Tibial artery (tissue), 4 donors: ENCODE data around the gene WTAP.

Source experiments
- DNase-seq, 2 donors: peaks; one replicate each; pipeline ENCODE4 v3.0.0-alpha.2; 2019
- H3K27ac ChIP-seq, 2 donors: fragments of 200-600 bp; sonication (generic) in 1 of 2; 1 replicate in 1 of 2; 2 replicates in 1 of 2; pipeline ENCODE4 v1.5.1; 2018 to 2019; ENCODE audit warnings: mild to moderate bottlenecking in 1 of 2
- H3K27me3 ChIP-seq, 2 donors: fragments of 200-600 bp; sonication (generic) in 1 of 2; one replicate each; pipeline versions ENCODE4 v1.5.1 to v1.6.0; 2016 to 2019
- H3K36me3 ChIP-seq, 3 donors: fragments of 200-600 bp; sonication (generic) in 2 of 3; one replicate each; pipeline ENCODE4 v1.5.1; 2016 to 2019; ENCODE audit warnings: mild to moderate bottlenecking in 2 of 3
- H3K4me1 ChIP-seq, 4 donors: fragments of 200-600 bp; sonication (generic) in 2 of 4; 1 replicate in 3 of 4; 2 replicates in 1 of 4; pipeline ENCODE4 v1.5.1; 2016 to 2019
- H3K4me3 ChIP-seq, 2 donors: fragments of 200-600 bp; sonication (generic) in 1 of 2; 1 replicate in 1 of 2; 2 replicates in 1 of 2; pipeline ENCODE4 v1.5.1; 2018 to 2019; ENCODE audit warnings: mild to moderate bottlenecking in 2 of 2
- H3K9me3 ChIP-seq, 3 donors: fragments of 200-600 bp; sonication (generic) in 1 of 3; one replicate each; pipeline ENCODE4 v1.5.1; 2016 to 2019
- intact Hi-C: fragments of 100-400 bp; cut with DNase I; formaldehyde crosslinking; loops from one replicate; pipeline ENCODE4 v1.15.0; 2023; ENCODE audit warnings: low total_unique reads
- TF ChIP-seq, protein P1 (sequence below), 2 experiments: fragments of 200-600 bp in 1 of 2; fragments of 450-650 bp in 1 of 2; IDR thresholded peaks; one replicate each; pipeline ENCODE4 v1.5.1; 2017 to 2019; ENCODE audit warnings: antibody characterized with exemption in 2 of 2, mild to moderate bottlenecking in 1 of 2, moderate library complexity in 1 of 2

Gene WTAP

DNA sequence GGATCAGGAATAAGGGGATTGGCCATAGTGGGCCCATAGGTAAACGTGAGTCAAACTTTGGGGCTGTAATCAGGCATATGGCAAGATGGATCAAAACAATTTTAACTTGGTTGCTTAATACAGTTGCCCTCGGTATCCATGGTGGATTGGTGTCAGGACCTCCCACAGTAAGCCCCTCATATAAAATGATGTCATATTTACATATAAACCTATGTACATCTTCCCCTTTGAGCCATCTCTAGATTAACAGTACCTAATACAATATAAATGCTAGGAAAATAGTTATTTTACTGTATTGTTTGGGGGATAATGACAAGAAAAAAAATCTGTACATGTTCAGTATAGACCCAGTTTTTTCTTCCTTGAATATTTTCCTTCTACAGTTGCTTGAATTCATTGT, 27.1 kb downstream of the WTAP start:
- Histone ChIP-seq H3K4me1 (peaks cover 0 to 9% (median 0%) of the 10 kb centered on the region in 4 donors), H3K4me3 (no peak overlapping the region), H3K36me3 (peaks cover 49 to 78% (median 59%) of the 10 kb centered on the region in 3 donors), H3K9me3 (no peaks in the 10 kb centered on the region), H3K27me3 (no peaks in the 10 kb centered on the region), H3K27ac (peak overlapping the region in 1 of 2 donors; percentile 38)
- intact Hi-C loops, result no loop called here
- TF ChIP-seq, protein P1, sequence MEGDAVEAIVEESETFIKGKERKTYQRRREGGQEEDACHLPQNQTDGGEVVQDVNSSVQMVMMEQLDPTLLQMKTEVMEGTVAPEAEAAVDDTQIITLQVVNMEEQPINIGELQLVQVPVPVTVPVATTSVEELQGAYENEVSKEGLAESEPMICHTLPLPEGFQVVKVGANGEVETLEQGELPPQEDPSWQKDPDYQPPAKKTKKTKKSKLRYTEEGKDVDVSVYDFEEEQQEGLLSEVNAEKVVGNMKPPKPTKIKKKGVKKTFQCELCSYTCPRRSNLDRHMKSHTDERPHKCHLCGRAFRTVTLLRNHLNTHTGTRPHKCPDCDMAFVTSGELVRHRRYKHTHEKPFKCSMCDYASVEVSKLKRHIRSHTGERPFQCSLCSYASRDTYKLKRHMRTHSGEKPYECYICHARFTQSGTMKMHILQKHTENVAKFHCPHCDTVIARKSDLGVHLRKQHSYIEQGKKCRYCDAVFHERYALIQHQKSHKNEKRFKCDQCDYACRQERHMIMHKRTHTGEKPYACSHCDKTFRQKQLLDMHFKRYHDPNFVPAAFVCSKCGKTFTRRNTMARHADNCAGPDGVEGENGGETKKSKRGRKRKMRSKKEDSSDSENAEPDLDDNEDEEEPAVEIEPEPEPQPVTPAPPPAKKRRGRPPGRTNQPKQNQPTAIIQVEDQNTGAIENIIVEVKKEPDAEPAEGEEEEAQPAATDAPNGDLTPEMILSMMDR (IDR thresholded peaks at IDR 0.05), result no peak
- no peak for DNase-seq

DNA sequence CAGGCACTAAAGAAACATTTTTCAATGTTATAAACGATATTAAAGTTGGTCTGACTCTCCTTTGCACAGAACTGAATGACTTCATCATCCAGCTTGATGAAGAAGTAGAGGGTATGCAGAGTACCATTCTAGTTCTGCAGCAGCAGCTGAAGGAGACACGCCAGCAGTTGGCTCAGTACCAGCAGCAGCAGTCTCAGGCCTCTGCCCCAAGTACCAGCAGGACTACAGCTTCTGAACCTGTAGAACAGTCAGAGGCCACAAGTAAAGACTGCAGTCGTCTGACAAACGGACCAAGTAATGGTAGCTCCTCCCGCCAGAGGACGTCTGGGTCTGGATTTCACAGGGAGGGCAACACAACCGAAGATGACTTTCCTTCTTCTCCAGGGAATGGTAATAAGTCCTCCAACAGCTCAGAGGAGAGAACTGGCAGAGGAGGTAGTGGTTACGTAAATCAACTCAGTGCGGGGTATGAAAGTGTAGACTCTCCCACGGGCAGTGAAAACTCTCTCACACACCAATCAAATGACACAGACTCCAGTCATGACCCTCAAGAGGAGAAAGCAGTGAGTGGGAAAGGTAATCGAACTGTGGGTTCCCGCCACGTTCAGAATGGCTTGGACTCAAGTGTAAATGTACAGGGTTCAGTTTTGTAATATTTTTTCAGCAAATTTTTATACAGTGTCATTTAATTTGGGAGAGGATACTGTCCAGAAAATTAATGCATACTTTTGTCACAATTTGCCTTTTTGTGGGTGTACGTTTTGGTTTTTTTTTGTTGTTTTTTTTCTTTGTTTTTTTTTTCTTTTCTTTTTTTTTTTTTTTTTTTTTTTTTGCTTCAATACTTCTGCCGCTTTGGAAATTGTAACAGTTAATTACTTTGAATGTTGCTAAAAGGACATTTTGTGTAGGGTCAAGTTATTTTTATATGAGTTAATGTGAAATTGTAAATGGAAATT, 27.9 kb downstream of the WTAP start:
- TF ChIP-seq, protein P1 (IDR thresholded peaks at IDR 0.05), result no peak
- H3K27me3 ChIP-seq, result no peaks in the 10 kb centered on the region
- no peak overlapping the region for H3K4me3 ChIP-seq
- H3K4me1 ChIP-seq, result peaks cover 0 to 14% (median 2%) of the 10 kb centered on the region in 4 donors
- no peaks in the 10 kb centered on the region for H3K9me3 ChIP-seq
- H3K36me3 ChIP-seq, result peaks cover 44 to 70% (median 51%) of the 10 kb centered on the region in 3 donors
- peak overlapping the region in 1 of 2 donors; percentile 38 for H3K27ac ChIP-seq
- intact Hi-C loops, result no loop called here
- no peak for DNase-seq

DNA sequence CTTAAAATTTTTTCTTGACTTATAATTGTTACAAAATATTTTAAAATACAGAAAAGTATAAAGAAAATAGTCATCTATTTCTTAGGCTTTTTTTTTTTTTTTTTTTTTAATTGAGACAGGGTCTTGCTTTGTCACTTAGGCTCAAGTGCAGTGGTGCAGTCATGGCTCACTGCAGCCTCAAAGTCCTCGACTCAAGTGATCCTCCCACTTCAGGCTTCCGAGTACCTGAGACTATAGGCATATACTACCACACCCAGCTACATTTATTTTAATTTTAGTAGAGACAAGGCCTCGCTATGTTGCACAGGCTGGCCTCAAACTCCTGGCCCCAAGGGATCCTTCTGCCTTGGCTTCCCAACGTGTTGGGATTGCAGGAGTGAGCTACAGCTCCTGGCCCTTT, 29.2 kb downstream of the WTAP start:
- Histone ChIP-seq H3K4me1 (peaks cover 0 to 26% (median 10%) of the 10 kb centered on the region in 4 donors), H3K9me3 (no peaks in the 10 kb centered on the region), H3K27ac (no peak overlapping the region), H3K27me3 (no peaks in the 10 kb centered on the region), H3K36me3 (peaks cover 32 to 64% (median 41%) of the 10 kb centered on the region in 3 donors), H3K4me3 (no peak overlapping the region)
- intact Hi-C loops, result no loop called here
- TF ChIP-seq, protein P1 (IDR thresholded peaks at IDR 0.05), result no peak
- DNase-seq, result no peak

DNA sequence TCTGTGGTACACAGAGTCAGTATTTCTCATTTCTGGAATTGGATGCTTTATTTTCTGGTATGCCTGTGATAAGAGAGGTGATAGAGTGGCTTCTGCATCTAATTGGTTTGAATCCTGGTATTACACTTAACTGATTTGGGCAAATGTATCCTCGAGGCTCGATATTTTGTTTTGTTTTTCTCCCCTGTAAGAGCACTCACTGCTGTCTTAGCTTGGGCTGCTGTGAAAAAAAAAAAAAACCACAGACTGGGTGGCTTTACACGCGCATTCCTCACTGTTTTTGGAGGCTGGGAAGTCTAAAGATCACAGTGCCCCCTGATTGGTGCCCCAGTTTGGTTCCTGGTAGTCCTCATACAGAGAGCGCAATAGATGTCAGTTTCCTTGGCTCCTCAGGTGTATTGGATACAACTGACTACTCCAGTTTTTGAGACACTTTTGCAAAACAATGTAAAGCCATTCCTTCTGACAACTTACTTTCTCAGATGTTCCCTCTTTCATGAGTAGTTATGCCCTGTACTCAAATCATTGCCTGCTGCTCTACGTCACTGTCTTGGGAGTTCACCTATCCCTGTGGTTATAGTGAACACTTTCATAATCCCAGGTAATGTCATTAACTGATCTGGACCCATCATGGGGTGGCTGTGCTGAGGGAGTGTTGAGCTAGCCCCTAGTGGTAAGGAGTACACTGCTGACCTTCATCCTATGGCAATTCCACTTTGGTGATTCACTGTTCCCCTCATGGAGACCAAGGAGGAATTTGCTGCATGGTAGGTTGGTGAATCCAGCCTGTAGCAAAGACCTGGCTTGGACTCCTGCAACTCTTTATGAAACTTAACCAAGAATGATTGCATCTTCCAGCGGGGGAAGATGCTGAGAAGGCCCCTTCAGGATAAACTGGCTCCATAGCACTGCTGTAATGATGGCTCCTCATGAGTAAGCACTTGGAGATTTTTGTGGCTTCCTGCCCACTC, 31.0 kb downstream of the WTAP start:
- intact Hi-C loops, result no loop called here
- H3K36me3 ChIP-seq, result peaks cover 17 to 47% (median 26%) of the 10 kb centered on the region in 3 donors
- TF ChIP-seq, protein P1 (IDR thresholded peaks at IDR 0.05), result no peak
- H3K4me1 ChIP-seq, result peaks cover 0 to 35% (median 18%) of the 10 kb centered on the region in 4 donors
- no peak for DNase-seq
- H3K9me3 ChIP-seq, result no peaks in the 10 kb centered on the region
- no peak overlapping the region for H3K4me3 ChIP-seq
- H3K27ac ChIP-seq, result no peak overlapping the region
- H3K27me3 ChIP-seq, result no peaks in the 10 kb centered on the region

DNA sequence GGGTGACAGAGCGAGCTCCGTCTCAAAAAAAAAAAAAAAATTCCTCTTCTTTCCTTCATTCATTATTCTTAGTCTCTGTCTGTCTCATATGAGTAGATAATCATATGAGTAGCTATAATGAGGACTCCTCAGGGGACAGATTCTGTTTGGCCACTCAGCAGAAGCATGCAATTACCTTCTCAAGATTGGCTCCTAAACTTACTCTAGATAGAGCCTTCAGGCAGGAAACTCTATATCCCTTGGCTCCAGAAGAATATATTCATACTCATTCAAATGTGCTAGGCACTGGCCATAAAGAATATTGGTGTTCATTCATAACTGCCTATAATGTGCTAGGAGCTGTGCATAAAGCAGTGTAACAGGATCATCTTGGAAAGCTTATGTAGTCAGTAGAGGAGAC, 32.3 kb downstream of the WTAP start:
- intact Hi-C loops, result loop anchor here (2.0 to 5.0 kb wide), 2 partner anchors 32 to 65 kb away; partner anchors contain the start of gene WTAP
- peaks cover 8 to 42% (median 24%) of the 10 kb centered on the region in 3 donors for H3K36me3 ChIP-seq
- no peak for DNase-seq
- TF ChIP-seq, protein P1 (IDR thresholded peaks at IDR 0.05), result no peak
- H3K27ac ChIP-seq, result peak overlapping the region in 1 of 2 donors; percentile 95
- H3K9me3 ChIP-seq, result no peaks in the 10 kb centered on the region
- no peaks in the 10 kb centered on the region for H3K27me3 ChIP-seq
- H3K4me1 ChIP-seq, result peaks cover 0 to 34% (median 18%) of the 10 kb centered on the region in 4 donors
- no peak overlapping the region for H3K4me3 ChIP-seq
